Vagina (tissue), 2 donors: Measurements from ENCODE around the gene CNGB1.

ENCODE experiments used
- CTCF ChIP-seq, 3 experiments: fragments of 450-650 bp in 2 of 3; fragments of 200-600 bp in 1 of 3; sonication (generic) in 1 of 3; IDR thresholded peaks; one replicate each; pipeline ENCODE4 v1.5.1; 2017 to 2019; ENCODE audit warnings: antibody characterized with exemption in 3 of 3, mild to moderate bottlenecking in 2 of 3, moderate library complexity in 2 of 3
- POLR2A ChIP-seq, 2 donors: fragments of 450-650 bp; IDR thresholded peaks; one replicate each; pipeline ENCODE4 v1.6.1; 2017; ENCODE audit warnings: antibody characterized with exemption in 2 of 2, mild to moderate bottlenecking in 2 of 2, moderate library complexity in 2 of 2

GRCh38 chr16:57883953-57884654 is 86.8 kb downstream of the CNGB1 start:
- TF ChIP-seq POLR2A (IDR thresholded peaks at IDR 0.05) (no peak), CTCF (IDR thresholded peaks at IDR 0.05) (no peak)
